CD4-positive, alpha-beta T cell treated with Interleukin-4 for 1 hour (primary cell): ENCODE data around the gene FAM3A.

Source experiments
- DNase-seq, 2 donors: peaks; one replicate each; pipeline ENCODE4 v3.0.0-alpha.2; 2020 to 2022

The FAM3A gene

GRCh38 chrX:154458954-154459778, 56.9 kb downstream of the FAM3A start:
- DNase-seq, result peak in 1 of 2 donors; percentile 17

- peak; percentile 47 to 73 for DNase-seq
Measured at GRCh38 chrX:154458116-154458953, 57.7 kb downstream of the FAM3A start, which contains the start of gene PLXNA3. Gene PLXNA3, plus strand, starts transcription at chrX:154458281. Its CDS starts 1,903 bp downstream, at chrX:154460184.

GRCh38 chrX:154457491-154458115, 58.4 kb downstream of the FAM3A start:
- peak; percentile 62 to 74 for DNase-seq
